Glutamatergic neuron (in vitro differentiated cells): Measurements from ENCODE around the gene PTPRN2. TPM values are rescaled to one million over a fixed set of nuclear protein-coding genes. Genes with fewer than 3 reads are reported as not detected.

ENCODE experiments used
- DNase-seq: peaks from one replicate; pipeline ENCODE4 v3.0.0; 2022
- H3K27ac Mint-ChIP-seq: one replicate; pipeline ENCODE4 v1.8.0; 2020; ENCODE audit warnings: mild to moderate bottlenecking, mixed read lengths, inconsistent platforms; ENCODE audit not compliant: unreplicated experiment
- H3K27me3 Mint-ChIP-seq: one replicate; pipeline ENCODE4 v1.8.0; 2020; ENCODE audit warnings: mild to moderate bottlenecking, moderate library complexity, mixed read lengths, inconsistent platforms; ENCODE audit not compliant: unreplicated experiment
- H3K36me3 Mint-ChIP-seq: one replicate; pipeline ENCODE4 v1.8.0; 2020; ENCODE audit warnings: mild to moderate bottlenecking, mixed read lengths, inconsistent platforms; ENCODE audit not compliant: unreplicated experiment
- H3K4me1 Mint-ChIP-seq: one replicate; pipeline ENCODE4 v1.8.0; 2020; ENCODE audit warnings: mild to moderate bottlenecking, low read depth, mixed read lengths, inconsistent platforms; ENCODE audit not compliant: unreplicated experiment
- H3K4me3 Mint-ChIP-seq: one replicate; pipeline ENCODE4 v1.8.0; 2020; ENCODE audit warnings: mild to moderate bottlenecking, mixed read lengths, inconsistent platforms; ENCODE audit not compliant: unreplicated experiment
- H3K9me3 Mint-ChIP-seq: one replicate; pipeline ENCODE4 v1.8.0; 2020; ENCODE audit warnings: mild to moderate bottlenecking, moderate library complexity, mixed read lengths, inconsistent platforms; ENCODE audit not compliant: unreplicated experiment
- CTCF ChIP-seq: fragments of 200-600 bp; sonication (generic); IDR thresholded peaks from one replicate; pipeline ENCODE4 v1.5.0; 2021; ENCODE audit not compliant: partially characterized antibody, unreplicated experiment
- total RNA-seq: library from RNA; stranded (reverse); fragmentation: NEBNext Ultra II Directional; extraction: Animal tissue kit (Norgen Biotek cat#: 25700); gene quantifications from one replicate; pipeline ENCODE4 v1.2.1, GENCODE V29; 2021; ENCODE audit not compliant: unreplicated experiment

Gene PTPRN2
- total RNA-seq, 1 donor from 2014 or later, result 49.0 TPM

GRCh38 chr7:158546214-158546613 is 41.4 kb downstream of the PTPRN2 start:
- Mint-ChIP-seq H3K27ac (no peak overlapping the region), H3K4me3 (no peak overlapping the region), H3K27me3 (peaks cover 8% of the 10 kb centered on the region), H3K4me1 (peaks cover 16% of the 10 kb centered on the region), H3K36me3 (peaks cover 4% of the 10 kb centered on the region), H3K9me3 (peaks cover 9% of the 10 kb centered on the region)
- TF ChIP-seq CTCF, result no peak
- DNase-seq, result no peak

- H3K4me1 Mint-ChIP-seq, result peaks cover 12% of the 10 kb centered on the region
- peaks cover 9% of the 10 kb centered on the region for H3K9me3 Mint-ChIP-seq
- no peak overlapping the region for H3K4me3 Mint-ChIP-seq
- H3K27me3 Mint-ChIP-seq, result peaks cover 10% of the 10 kb centered on the region
- no peak overlapping the region for H3K27ac Mint-ChIP-seq
- TF ChIP-seq CTCF, result no peak
- peaks cover 4% of the 10 kb centered on the region for H3K36me3 Mint-ChIP-seq
- no peak for DNase-seq
These were observed 42.9 kb downstream of the PTPRN2 start for GRCh38 chr7:158544708-158545107.

GRCh38 chr7:158543840-158544239 is 43.8 kb downstream of the PTPRN2 start:
- H3K4me1 Mint-ChIP-seq, result peaks cover 11% of the 10 kb centered on the region
- H3K4me3 Mint-ChIP-seq, result no peak overlapping the region
- TF ChIP-seq CTCF, result no peak
- DNase-seq, result no peak
- H3K9me3 Mint-ChIP-seq, result peaks cover 14% of the 10 kb centered on the region
- no peak overlapping the region for H3K27ac Mint-ChIP-seq
- H3K36me3 Mint-ChIP-seq, result peaks cover 4% of the 10 kb centered on the region
- H3K27me3 Mint-ChIP-seq, result peaks cover 16% of the 10 kb centered on the region

DNA sequence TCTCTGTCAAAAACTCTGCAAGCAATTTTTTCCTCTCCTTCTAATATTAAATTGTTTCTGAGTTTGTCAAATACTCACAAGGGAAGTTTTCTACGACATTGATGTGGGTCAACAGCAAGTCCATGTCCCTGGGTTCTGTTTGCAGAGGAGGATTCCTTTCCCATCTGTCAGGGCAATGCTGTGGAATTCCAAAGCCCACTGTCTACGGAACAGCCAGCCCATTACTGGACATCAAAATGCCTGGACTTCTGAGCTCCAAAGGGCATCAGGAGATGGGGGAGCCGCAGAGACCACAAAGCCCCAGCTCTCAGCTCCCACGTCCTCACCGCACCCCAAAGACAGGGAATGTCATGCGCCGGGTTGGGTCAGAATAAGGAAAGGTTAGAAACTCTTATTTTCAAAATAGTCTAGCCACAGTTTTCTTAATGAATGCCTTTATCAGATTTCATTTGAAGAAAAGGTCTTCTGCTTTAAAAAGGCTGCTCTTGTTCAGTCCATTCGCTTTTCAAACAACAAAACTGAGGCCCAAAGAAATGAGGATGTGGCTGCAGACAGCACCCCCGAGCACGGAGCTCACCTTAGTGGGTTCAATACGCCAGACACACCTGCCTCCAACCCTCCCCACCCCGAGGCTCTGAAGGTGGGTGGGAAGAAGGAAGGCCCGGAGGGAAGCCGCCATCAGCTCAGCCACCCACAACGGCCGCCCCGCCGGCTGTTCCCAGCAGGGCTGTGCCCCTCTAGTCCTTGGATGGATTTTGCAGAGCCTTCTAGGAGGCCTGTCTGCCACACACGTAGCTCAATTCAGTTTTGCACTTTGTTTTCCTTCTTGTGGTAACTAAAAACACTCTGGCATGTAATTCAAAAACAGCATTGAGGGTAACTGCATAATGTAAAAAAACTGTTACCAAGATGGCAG is 44.7 kb downstream of the PTPRN2 start:
- Mint-ChIP-seq H3K27ac (no peak overlapping the region), H3K9me3 (peaks cover 21% of the 10 kb centered on the region), H3K27me3 (peaks cover 13% of the 10 kb centered on the region), H3K4me1 (peaks cover 10% of the 10 kb centered on the region), H3K4me3 (no peak overlapping the region), H3K36me3 (no peaks in the 10 kb centered on the region)
- no peak for DNase-seq
- TF ChIP-seq CTCF, result no peak

DNA sequence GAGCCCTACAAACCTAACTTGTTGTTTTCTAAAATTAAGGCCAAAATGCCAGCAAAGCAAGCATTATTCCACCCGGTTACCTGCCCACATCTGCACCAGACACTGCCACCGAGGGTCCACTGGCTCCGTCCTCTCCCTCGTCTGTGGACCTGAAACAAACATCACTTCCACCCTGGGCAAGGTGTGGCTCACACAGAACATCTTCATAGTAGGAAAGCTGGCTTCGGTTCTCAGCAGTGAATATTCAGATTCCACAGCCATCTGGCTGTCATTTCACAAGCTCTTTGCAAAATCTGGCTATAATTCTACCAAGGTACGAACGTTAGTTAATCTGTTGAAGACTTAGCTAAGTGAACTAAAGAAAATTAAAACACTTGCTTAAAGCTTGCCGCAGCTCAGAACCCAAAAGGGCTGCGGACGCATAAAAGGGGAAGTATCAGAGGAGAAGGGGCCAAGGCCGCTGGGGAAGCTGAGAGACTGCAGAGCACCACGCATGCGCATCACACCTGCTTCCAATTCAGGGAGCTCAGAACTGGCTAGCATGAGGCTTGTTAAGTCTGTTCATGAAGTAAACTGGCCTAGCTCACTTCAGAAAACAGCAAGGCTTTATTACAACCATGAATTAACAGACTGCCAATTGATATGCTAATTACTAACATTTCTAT is 46.1 kb downstream of the PTPRN2 start:
- no peaks in the 10 kb centered on the region for H3K36me3 Mint-ChIP-seq
- no peak overlapping the region for H3K4me3 Mint-ChIP-seq
- H3K27me3 Mint-ChIP-seq, result peaks cover 13% of the 10 kb centered on the region
- peak overlapping the region; percentile 19 for H3K27ac Mint-ChIP-seq
- no peak for TF ChIP-seq CTCF
- peaks cover 11% of the 10 kb centered on the region for H3K4me1 Mint-ChIP-seq
- H3K9me3 Mint-ChIP-seq, result peaks cover 21% of the 10 kb centered on the region
- no peak for DNase-seq
